Calu3 (cell line): ENCODE results near the gene COL18A1. TPM values are rescaled to one million over a fixed set of nuclear protein-coding genes. Genes with fewer than 3 reads are reported as not detected.
A peak's percentile ranks its signal among the peaks of the same experiment; 100 is the strongest.

Source experiments
- BruUV-seq: library from RNA; stranded (reverse); fragments of 400-500 nt; replicated peaks from 2 replicates; lab custom pipeline; 2021; lab: Mats Ljungman, UMichigan
- CTCF ChIA-PET: fragments of 300-600 bp; sonication (Branson Sonifier 250); formaldehyde crosslinking; loops from one replicate; lab custom pipeline; 2022; ENCODE audit warnings: antibody characterized with exemption; lab: Charles Lee
- DNase-seq: peaks from one replicate; pipeline ENCODE4 v3.0.0; 2022
- H3K27ac Mint-ChIP-seq: one replicate; pipeline ENCODE4 v1.8.0; 2022; ENCODE audit warnings: mixed read lengths; ENCODE audit not compliant: unreplicated experiment
- H3K27me3 Mint-ChIP-seq: one replicate; pipeline ENCODE4 v1.8.0; 2022; ENCODE audit warnings: mixed read lengths; ENCODE audit not compliant: unreplicated experiment
- H3K36me3 Mint-ChIP-seq: one replicate; pipeline ENCODE4 v1.8.0; 2022; ENCODE audit warnings: mild to moderate bottlenecking, moderate library complexity, mixed read lengths; ENCODE audit not compliant: insufficient read depth, unreplicated experiment
- H3K4me1 Mint-ChIP-seq: one replicate; pipeline ENCODE4 v1.8.0; 2022; ENCODE audit warnings: mild to moderate bottlenecking, low read depth, mixed read lengths; ENCODE audit not compliant: unreplicated experiment
- H3K4me3 Mint-ChIP-seq: one replicate; pipeline ENCODE4 v1.8.0; 2022; ENCODE audit warnings: mild to moderate bottlenecking, low read depth, moderate library complexity, mixed read lengths; ENCODE audit not compliant: unreplicated experiment
- H3K9me3 Mint-ChIP-seq: one replicate; pipeline ENCODE4 v1.8.0; 2022; ENCODE audit warnings: low read depth, mixed read lengths; ENCODE audit not compliant: unreplicated experiment
- CTCF ChIP-seq: fragments of 200-600 bp; IDR thresholded peaks from one replicate; pipeline ENCODE4 v1.8.0; 2022; ENCODE audit warnings: antibody characterized with exemption; ENCODE audit not compliant: unreplicated experiment
- intact Hi-C: fragments of 100-400 bp; cut with micrococcal nuclease; formaldehyde crosslinking; loops from one replicate; pipeline ENCODE4 v1.10.0; 2022; ENCODE audit not compliant: unreplicated experiment
- total RNA-seq: library from RNA; stranded (reverse); gene quantifications from 2 replicates; pipeline ENCODE4 v1.2.3, GENCODE V29; 2022

Gene COL18A1
- total RNA-seq, 1 experiment from 2014 or later, result 82.9 TPM

DNA sequence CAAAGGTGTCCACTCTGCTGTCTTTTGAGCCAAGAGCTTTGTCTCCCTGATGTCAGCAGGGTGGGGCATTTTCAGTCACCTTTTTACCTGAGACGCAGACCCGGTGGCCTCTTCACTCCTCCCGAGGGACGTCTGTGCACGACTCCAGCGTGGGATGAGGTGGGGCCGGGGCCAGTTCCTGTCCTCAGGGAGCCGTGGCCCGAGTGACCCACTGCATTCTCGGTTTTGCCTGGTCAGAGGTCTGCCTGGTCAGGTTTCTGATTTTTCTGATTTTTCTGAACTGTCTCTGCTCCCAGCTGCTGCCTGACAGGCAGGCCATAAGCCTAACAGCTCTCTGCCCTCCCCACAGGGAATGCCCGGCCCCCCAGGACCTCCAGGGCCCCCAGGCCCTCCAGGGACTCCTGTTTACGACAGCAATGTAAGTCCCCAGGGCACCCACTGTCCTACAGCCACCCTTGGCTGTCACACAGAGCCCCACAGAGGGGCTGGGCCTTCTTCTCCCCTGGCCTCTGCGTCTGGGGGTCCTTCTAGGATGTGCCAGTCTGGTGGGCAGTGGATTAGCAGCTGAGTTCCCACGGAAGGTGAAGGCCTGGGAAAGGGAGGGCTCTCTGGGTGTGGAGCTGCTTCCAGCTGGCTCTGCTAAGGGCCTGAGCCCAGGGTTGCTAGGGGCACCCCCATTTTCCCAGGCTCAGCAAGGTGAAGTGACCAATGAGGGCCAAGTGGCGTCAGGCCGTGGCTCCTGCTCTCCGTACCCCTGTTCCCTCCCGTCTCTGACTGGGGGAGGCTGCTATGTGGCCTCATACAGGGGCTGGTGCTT, 91.4 kb downstream of the COL18A1 start:
- Mint-ChIP-seq H3K9me3 (peaks cover 3% of the 10 kb centered on the region), H3K27ac (no peak overlapping the region), H3K27me3 (no peaks in the 10 kb centered on the region), H3K36me3 (peaks cover 33% of the 10 kb centered on the region), H3K4me1 (no peaks in the 10 kb centered on the region), H3K4me3 (no peak overlapping the region)
- intact Hi-C loops, result no loop called here
- TF ChIP-seq CTCF, result no peak
- no TSS peak for BruUV-seq
- DNase-seq, result no peak
- CTCF ChIA-PET, result no interaction called here

DNA sequence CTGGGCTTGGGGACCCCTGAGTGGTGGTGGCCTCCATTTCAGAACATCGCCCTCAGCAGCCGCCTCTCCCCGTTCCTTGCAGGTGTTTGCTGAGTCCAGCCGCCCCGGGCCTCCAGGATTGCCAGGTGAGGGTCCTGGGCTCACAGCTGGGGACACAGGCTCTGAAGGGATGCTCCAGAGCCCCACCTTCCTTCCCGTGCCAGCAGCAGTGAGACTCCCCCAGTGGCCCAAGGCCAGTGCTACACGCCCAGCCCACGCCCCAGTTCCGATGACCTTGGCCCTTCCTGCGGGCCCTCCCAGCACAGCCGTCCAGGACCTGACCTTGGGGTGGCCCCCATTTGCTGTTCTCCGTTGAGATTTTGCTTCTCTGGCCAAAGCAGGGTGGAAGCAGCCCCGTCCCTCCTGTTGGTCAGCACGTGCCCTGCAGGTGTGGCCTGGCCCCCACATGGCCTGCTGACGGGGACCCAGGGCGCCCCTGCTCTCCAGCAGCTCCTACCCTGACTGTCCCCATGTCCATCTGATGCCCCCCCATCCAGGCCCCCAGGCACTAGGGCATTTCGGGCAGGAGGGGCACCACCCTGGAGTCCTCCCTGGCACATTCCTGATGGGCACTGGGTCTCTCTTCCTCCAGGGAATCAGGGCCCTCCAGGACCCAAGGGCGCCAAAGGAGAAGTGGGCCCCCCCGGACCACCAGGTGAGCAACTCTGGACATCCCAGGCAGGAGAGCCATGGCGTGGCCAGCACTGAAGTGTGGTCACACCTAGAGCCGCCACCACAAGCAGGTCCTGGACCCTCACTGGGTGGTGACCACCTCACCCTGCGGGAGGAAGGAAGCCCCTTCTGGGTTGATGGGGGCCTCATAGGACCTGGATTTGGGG, 92.2 kb downstream of the COL18A1 start:
- Mint-ChIP-seq H3K4me1 (no peaks in the 10 kb centered on the region), H3K27me3 (no peaks in the 10 kb centered on the region), H3K27ac (no peak overlapping the region), H3K9me3 (peaks cover 3% of the 10 kb centered on the region), H3K4me3 (no peak overlapping the region), H3K36me3 (peaks cover 27% of the 10 kb centered on the region)
- DNase-seq, result no peak
- intact Hi-C loops, result no loop called here
- BruUV-seq, result no TSS peak
- no peak for TF ChIP-seq CTCF
- CTCF ChIA-PET, result no interaction called here

DNA sequence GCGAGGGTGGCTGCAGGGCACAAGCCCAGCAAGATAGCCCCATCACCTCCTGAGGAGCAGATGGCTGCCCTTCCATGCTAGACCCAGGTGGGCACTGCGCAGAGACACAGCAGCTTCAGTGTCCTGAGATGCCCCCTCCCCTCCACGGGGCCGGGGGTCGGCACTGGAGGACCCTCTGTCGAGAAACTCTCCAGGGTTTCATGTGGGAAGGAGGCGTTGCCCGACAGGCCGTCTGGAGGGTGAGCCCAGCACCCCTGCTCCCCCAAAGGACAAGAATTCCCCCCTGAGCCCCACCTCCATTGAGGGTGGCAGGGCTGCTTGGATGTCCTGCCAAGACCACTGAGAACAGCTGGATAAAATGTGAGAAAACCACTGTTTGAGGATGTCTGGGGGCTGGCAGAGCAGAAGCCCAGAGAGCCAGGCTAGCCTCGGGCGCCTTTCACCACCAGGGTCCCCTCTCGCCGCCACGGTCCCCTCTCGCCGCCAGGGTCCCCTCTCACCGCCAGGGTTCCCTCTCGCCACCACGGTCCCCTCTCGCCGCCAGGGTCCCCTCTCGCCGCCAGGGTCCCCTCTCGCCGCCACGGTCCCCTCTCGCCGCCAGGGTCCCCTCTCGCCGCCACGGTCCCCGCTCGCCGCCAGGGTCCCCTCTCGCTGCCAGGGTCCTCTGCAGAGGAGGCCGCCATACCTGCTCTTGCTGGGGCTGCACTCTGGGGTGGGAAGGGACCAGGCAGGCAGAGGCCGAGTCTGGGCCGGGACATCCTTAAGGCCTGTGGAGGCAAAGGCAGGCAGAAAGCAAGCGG, 93.1 kb downstream of the COL18A1 start:
- TF ChIP-seq CTCF, result no peak
- H3K36me3 Mint-ChIP-seq, result peaks cover 22% of the 10 kb centered on the region
- peaks cover 3% of the 10 kb centered on the region for H3K9me3 Mint-ChIP-seq
- no peak overlapping the region for H3K4me3 Mint-ChIP-seq
- H3K27ac Mint-ChIP-seq, result no peak overlapping the region
- intact Hi-C loops, result no loop called here
- no peaks in the 10 kb centered on the region for H3K27me3 Mint-ChIP-seq
- DNase-seq, result no peak
- BruUV-seq, result no TSS peak
- CTCF ChIA-PET, result no interaction called here
- no peaks in the 10 kb centered on the region for H3K4me1 Mint-ChIP-seq

- no peak overlapping the region for H3K4me3 Mint-ChIP-seq
- H3K4me1 Mint-ChIP-seq, result no peaks in the 10 kb centered on the region
- no peak for DNase-seq
- BruUV-seq, result no TSS peak
- intact Hi-C loops, result no loop called here
- CTCF ChIA-PET, result no interaction called here
- H3K9me3 Mint-ChIP-seq, result peaks cover 3% of the 10 kb centered on the region
- peaks cover 22% of the 10 kb centered on the region for H3K36me3 Mint-ChIP-seq
- TF ChIP-seq CTCF, result no peak
- H3K27me3 Mint-ChIP-seq, result no peaks in the 10 kb centered on the region
- H3K27ac Mint-ChIP-seq, result peak overlapping the region; percentile 20
These were observed 93.7 kb downstream of the COL18A1 start for GRCh38 chr21:45498646-45499000.
